Measurements from ENCODE around the gene ATXN7L1.

DNA sequence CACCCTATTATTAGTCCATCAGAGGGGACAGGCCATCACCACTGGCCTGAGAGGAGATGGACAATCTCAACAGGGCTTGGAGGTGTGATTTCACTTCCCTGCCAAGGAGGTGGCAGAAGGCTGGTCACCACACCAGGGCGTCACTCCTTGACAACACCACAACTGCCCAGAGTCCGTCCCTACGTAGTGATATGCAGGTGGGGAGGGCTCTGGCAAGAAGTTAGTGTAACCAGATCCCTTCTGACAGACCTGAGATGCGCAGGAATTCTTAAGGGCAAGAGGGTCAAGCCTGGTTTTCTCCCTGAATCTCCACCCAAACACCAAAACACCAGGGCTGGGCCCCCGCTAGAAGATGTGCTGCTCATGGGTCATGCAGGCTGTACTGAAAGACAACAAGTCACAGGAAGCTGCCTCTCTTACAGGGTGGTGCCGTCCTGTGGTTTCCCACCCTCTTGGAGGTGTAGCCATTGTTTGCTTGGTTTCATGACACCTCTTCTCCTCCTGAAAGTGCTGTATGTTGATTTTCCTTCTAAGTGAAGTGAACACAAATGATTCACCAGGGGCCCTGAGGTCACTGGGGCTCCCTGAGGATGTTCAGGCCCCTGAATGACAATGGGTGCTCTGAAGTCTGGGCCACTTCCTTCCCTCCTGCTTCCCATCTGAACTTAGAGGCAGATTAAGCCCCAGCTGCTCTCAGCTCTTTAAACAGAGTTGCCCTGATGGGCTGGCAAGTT lies 27.1 kb downstream of the ATXN7L1 start:
- no peak for TF ChIP-seq ZNF565 (CRISPR knock-in tag; conservative IDR thresholded peaks at IDR 0.05; ENCODE audit: low read depth)
- no peak for TF ChIP-seq ESRRG (CRISPR knock-in tag; IDR thresholded peaks at IDR 0.05)
- TF ChIP-seq, protein P1, sequence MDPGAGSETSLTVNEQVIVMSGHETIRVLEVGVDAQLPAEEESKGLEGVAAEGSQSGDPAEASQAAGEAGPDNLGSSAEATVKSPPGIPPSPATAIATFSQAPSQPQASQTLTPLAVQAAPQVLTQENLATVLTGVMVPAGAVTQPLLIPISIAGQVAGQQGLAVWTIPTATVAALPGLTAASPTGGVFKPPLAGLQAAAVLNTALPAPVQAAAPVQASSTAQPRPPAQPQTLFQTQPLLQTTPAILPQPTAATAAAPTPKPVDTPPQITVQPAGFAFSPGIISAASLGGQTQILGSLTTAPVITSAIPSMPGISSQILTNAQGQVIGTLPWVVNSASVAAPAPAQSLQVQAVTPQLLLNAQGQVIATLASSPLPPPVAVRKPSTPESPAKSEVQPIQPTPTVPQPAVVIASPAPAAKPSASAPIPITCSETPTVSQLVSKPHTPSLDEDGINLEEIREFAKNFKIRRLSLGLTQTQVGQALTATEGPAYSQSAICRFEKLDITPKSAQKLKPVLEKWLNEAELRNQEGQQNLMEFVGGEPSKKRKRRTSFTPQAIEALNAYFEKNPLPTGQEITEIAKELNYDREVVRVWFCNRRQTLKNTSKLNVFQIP (CRISPR knock-in tag; IDR thresholded peaks at IDR 0.05; ENCODE audit: borderline replicate concordance, low read depth): no peak
- TF ChIP-seq, protein P2, sequence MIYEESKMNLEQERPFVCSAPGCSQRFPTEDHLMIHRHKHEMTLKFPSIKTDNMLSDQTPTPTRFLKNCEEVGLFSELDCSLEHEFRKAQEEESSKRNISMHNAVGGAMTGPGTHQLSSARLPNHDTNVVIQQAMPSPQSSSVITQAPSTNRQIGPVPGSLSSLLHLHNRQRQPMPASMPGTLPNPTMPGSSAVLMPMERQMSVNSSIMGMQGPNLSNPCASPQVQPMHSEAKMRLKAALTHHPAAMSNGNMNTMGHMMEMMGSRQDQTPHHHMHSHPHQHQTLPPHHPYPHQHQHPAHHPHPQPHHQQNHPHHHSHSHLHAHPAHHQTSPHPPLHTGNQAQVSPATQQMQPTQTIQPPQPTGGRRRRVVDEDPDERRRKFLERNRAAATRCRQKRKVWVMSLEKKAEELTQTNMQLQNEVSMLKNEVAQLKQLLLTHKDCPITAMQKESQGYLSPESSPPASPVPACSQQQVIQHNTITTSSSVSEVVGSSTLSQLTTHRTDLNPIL (CRISPR knock-in tag; IDR thresholded peaks at IDR 0.05; ENCODE audit: low read depth): no peak
- no peak for TF ChIP-seq OSR1 (CRISPR knock-in tag; IDR thresholded peaks at IDR 0.05)
- no peak for TF ChIP-seq ZNF70 (CRISPR knock-in tag; IDR thresholded peaks at IDR 0.05)
- no peak for TF ChIP-seq BACH2 (CRISPR knock-in tag; IDR thresholded peaks at IDR 0.05; ENCODE audit: borderline replicate concordance)
